MM.1S (cell line): Measurements from ENCODE around the gene DIAPH3.

Source experiments
- EZH2 ChIP-seq: fragments of 300-600 bp; sonication (generic); optimal IDR thresholded peaks from 2 replicates; pipeline ENCODE3; 2017; ENCODE audit warnings: low read depth, mild to moderate bottlenecking, antibody characterized with exemption, low read length, mixed read lengths
- TF ChIP-seq, protein P1 (sequence below): fragments of 300-600 bp; sonication (generic); IDR thresholded peaks from 2 replicates; pipeline ENCODE4 v1.5.1; 2016; ENCODE audit warnings: antibody characterized with exemption, low read length, mixed read lengths

DNA sequence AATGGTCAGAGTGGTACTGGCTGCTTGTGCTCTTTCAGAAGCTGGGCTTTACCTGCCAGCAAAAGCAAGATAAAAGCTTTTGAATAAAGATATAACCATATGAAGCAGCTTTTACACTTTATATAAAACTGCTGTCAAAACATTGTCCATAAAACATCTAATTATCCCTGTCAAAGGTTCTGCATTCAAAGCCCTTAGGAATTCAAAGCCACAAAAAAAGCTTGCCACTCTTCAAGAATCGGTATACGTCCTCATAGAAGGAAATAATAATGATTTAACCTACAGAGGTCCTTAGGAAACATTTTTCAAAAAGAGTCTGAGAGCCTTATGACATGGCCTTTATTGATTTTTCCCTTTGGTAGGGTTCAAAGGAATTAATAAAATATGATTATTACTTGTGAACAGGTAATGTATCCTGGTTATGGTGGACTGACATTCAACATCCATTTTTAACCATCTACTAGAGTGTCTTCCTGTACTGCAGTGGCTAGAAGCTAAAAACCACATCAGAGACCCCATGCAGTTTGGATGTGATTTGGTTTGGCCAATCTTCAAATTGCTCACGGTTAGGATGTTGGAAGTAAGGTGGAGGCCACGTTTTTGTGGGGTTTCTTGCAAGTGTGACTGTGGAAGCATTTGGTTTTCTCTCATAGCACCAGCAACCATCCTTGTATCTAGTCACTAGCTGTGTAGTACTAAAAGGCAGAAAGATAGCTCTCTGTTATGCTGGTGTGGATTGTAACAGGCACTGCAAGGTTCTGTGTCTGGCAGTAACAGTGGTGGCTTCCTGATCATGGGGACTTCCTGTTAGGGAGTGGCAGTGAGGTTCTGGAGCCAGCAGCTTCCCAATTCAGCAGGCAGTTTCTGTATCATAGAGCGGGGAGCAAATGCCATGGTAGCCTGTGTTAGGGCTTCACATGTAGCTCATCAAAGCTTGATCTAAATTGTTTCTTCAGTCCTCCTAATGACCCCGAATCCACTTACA, 441.5 kb downstream of the DIAPH3 start:
- TF ChIP-seq, protein P1, sequence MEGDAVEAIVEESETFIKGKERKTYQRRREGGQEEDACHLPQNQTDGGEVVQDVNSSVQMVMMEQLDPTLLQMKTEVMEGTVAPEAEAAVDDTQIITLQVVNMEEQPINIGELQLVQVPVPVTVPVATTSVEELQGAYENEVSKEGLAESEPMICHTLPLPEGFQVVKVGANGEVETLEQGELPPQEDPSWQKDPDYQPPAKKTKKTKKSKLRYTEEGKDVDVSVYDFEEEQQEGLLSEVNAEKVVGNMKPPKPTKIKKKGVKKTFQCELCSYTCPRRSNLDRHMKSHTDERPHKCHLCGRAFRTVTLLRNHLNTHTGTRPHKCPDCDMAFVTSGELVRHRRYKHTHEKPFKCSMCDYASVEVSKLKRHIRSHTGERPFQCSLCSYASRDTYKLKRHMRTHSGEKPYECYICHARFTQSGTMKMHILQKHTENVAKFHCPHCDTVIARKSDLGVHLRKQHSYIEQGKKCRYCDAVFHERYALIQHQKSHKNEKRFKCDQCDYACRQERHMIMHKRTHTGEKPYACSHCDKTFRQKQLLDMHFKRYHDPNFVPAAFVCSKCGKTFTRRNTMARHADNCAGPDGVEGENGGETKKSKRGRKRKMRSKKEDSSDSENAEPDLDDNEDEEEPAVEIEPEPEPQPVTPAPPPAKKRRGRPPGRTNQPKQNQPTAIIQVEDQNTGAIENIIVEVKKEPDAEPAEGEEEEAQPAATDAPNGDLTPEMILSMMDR: no peak
- no peak for TF ChIP-seq EZH2
